Neural cell (in vitro differentiated cells): ENCODE data around the gene UTS2. TPM values are rescaled to one million over a fixed set of nuclear protein-coding genes. Genes with fewer than 3 reads are reported as not detected.

Experiments used
- H2AFZ ChIP-seq: fragments of 200-600, 300-800 bp; sonication (generic), shearing (Covaris generic); 2 replicates; pipeline ENCODE4 v1.6.0; 2014; ENCODE audit warnings: low read depth, mild to moderate bottlenecking, antibody characterized with exemption, low read length, moderate library complexity
- H3F3A ChIP-seq: fragments of 200-600 bp; shearing (Covaris generic); 2 replicates; pipeline ENCODE4 v1.6.1; 2016; ENCODE audit warnings: mild to moderate bottlenecking, moderate library complexity, mixed read lengths, antibody characterized with exemption, low read length; ENCODE audit not compliant: insufficient read depth, poor library complexity, severe bottlenecking
- H3K27ac ChIP-seq: fragments of 200-600, 300-800 bp; sonication (generic), shearing (Covaris generic); 2 replicates; pipeline ENCODE4 v1.5.1; 2014; ENCODE audit warnings: mild to moderate bottlenecking, low read length, moderate library complexity
- H3K27me3 ChIP-seq: fragments of 300-800, 200-600 bp; sonication (generic), shearing (Covaris generic); 2 replicates; pipeline ENCODE4 v1.6.0; 2014; ENCODE audit warnings: mild to moderate bottlenecking, low read depth, low read length, moderate library complexity; ENCODE audit not compliant: insufficient read depth
- H3K36me3 ChIP-seq: fragments of 300-800, 200-600 bp; sonication (generic), shearing (Covaris generic); 2 replicates; pipeline ENCODE4 v1.5.1; 2014; ENCODE audit warnings: mild to moderate bottlenecking, antibody characterized with exemption, low read length, moderate library complexity; ENCODE audit not compliant: insufficient read depth
- H3K4me2 ChIP-seq: fragments of 300-800, 200-600 bp; sonication (generic), shearing (Covaris generic); 2 replicates; pipeline ENCODE4 v1.6.0; 2014; ENCODE audit warnings: mild to moderate bottlenecking, low read length
- H3K4me3 ChIP-seq: fragments of 300-800, 200-600 bp; sonication (generic), shearing (Covaris generic); 2 replicates; pipeline ENCODE4 v1.5.1; 2014; ENCODE audit warnings: mild to moderate bottlenecking, low read length, moderate library complexity
- H3K79me2 ChIP-seq: fragments of 200-600 bp; shearing (Covaris generic); replicated peaks from 2 replicates; pipeline ENCODE4 v1.6.0; 2014; ENCODE audit warnings: mild to moderate bottlenecking, low read length, moderate library complexity; ENCODE audit not compliant: insufficient read depth
- H3K9ac ChIP-seq: fragments of 300-800, 200-600 bp; sonication (generic), shearing (Covaris generic); 2 replicates; pipeline ENCODE4 v1.6.1; 2016; ENCODE audit warnings: mild to moderate bottlenecking, low read length, mixed read lengths
- H3K9me2 ChIP-seq: fragments of 200-600 bp; shearing (Covaris generic); 2 replicates; pipeline ENCODE4 v1.6.1; 2016; ENCODE audit warnings: mild to moderate bottlenecking, low read length, mixed read lengths; ENCODE audit not compliant: insufficient read depth
- H3K9me3 ChIP-seq: fragments of 200-600, 300-800 bp; sonication (generic), shearing (Covaris generic); 2 replicates; pipeline ENCODE4 v1.6.1; 2016; ENCODE audit warnings: mild to moderate bottlenecking, mixed run types, low read length, moderate library complexity, mixed read lengths
- H4K20me1 ChIP-seq: fragments of 200-600 bp; shearing (Covaris generic); 2 replicates; pipeline ENCODE4 v1.6.1; 2016; ENCODE audit warnings: mild to moderate bottlenecking, mixed run types; ENCODE audit not compliant: insufficient read depth
- EP300 ChIP-seq: fragments of 450-650 bp; conservative IDR thresholded peaks from 2 replicates; pipeline ENCODE4 v1.6.1; 2014; ENCODE audit warnings: antibody characterized with exemption, mild to moderate bottlenecking, moderate library complexity; ENCODE audit not compliant: poor library complexity, severe bottlenecking
- EZH2 ChIP-seq: fragments of 200-600, 300-800 bp; shearing (Covaris generic), sonication (generic); IDR thresholded peaks from 2 replicates; pipeline ENCODE4 v1.6.1; 2014; ENCODE audit warnings: antibody characterized with exemption, low read length, borderline replicate concordance, mild to moderate bottlenecking; ENCODE audit not compliant: insufficient read depth, poor library complexity, severe bottlenecking
- MXI1 ChIP-seq: fragments of 450-650 bp; conservative IDR thresholded peaks from 2 replicates; pipeline ENCODE4 v1.6.1; 2014; ENCODE audit warnings: antibody characterized with exemption, mild to moderate bottlenecking; ENCODE audit not compliant: poor library complexity, severe bottlenecking
- POLR2AphosphoS5 ChIP-seq: IDR thresholded peaks from 2 replicates; pipeline ENCODE4 v1.6.1; 2012
- RAD21 ChIP-seq: fragments of 450-650 bp; conservative IDR thresholded peaks from 2 replicates; pipeline ENCODE4 v1.6.1; 2014; ENCODE audit warnings: antibody characterized with exemption, mild to moderate bottlenecking, moderate library complexity
- SMC3 ChIP-seq: fragments of 450-650 bp; conservative IDR thresholded peaks from 2 replicates; pipeline ENCODE4 v1.6.1; 2014; ENCODE audit warnings: antibody characterized with exemption, mild to moderate bottlenecking, moderate library complexity; ENCODE audit not compliant: poor library complexity
- TAF1 ChIP-seq: IDR thresholded peaks from 2 replicates; pipeline ENCODE4 v1.6.1; 2012; ENCODE audit warnings: low read depth
- polyA plus RNA-seq: library from polyadenylated mRNA; depleted of rRNA; stranded (reverse); fragments of >200 nt; gene quantifications from 2 replicates; pipeline ENCODE4 v1.2.3, GENCODE V29; 2014
- TF ChIP-seq, protein P1 (sequence below): IDR thresholded peaks from 2 replicates; pipeline ENCODE4 v1.6.1; 2012; ENCODE audit warnings: borderline replicate concordance
- TF ChIP-seq, protein P2 (sequence below): fragments of 450-650 bp; IDR thresholded peaks from 2 replicates; pipeline ENCODE4 v1.5.1; 2014; ENCODE audit warnings: antibody characterized with exemption, mild to moderate bottlenecking, moderate library complexity; ENCODE audit not compliant: poor library complexity, severe bottlenecking

UTS2 gene
- polyA plus RNA-seq, 1 donor from 2014 or later: 2.4 TPM

DNA sequence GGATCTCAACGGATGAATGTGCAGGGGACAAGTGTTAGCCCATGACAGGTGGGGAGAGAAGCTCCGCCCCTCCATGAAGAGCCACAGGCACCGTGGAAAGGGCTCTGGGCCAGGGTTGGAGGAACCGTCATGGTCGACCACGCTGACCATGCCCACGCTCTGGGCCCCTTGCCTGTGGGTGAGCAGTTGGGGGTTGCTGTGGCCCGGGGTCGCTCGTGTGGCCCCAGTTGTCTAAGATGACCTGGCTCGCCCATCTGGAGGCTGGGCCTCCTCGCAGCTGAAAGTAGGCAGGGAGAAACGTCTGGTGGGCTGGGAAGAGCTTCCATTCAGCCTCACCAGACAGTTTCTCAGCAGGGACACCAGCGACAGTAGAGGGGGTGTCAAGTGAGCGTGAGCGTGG, 13.1 kb upstream of the UTS2 start:
- Histone ChIP-seq H3K27me3 (no peaks in the 10 kb centered on the region), H3K4me2 (no peak overlapping the region), H3K4me3 (no peak overlapping the region), H3K79me2 (no peaks in the 10 kb centered on the region), H3K36me3 (no peaks in the 10 kb centered on the region), H4K20me1 (no peaks in the 10 kb centered on the region), H3K27ac (no peak overlapping the region), H2AFZ (no peak overlapping the region), H3K9me2 (no peaks in the 10 kb centered on the region), H3K9me3 (no peaks in the 10 kb centered on the region), H3F3A (no peaks in the 10 kb centered on the region), H3K9ac (no peak overlapping the region)
- no peak for TF ChIP-seq EP300
- no peak for TF ChIP-seq MXI1
- TF ChIP-seq SMC3: no peak
- TF ChIP-seq RAD21: no peak
- no peak for TF ChIP-seq POLR2AphosphoS5
- TF ChIP-seq TAF1: no peak
- TF ChIP-seq, protein P1, sequence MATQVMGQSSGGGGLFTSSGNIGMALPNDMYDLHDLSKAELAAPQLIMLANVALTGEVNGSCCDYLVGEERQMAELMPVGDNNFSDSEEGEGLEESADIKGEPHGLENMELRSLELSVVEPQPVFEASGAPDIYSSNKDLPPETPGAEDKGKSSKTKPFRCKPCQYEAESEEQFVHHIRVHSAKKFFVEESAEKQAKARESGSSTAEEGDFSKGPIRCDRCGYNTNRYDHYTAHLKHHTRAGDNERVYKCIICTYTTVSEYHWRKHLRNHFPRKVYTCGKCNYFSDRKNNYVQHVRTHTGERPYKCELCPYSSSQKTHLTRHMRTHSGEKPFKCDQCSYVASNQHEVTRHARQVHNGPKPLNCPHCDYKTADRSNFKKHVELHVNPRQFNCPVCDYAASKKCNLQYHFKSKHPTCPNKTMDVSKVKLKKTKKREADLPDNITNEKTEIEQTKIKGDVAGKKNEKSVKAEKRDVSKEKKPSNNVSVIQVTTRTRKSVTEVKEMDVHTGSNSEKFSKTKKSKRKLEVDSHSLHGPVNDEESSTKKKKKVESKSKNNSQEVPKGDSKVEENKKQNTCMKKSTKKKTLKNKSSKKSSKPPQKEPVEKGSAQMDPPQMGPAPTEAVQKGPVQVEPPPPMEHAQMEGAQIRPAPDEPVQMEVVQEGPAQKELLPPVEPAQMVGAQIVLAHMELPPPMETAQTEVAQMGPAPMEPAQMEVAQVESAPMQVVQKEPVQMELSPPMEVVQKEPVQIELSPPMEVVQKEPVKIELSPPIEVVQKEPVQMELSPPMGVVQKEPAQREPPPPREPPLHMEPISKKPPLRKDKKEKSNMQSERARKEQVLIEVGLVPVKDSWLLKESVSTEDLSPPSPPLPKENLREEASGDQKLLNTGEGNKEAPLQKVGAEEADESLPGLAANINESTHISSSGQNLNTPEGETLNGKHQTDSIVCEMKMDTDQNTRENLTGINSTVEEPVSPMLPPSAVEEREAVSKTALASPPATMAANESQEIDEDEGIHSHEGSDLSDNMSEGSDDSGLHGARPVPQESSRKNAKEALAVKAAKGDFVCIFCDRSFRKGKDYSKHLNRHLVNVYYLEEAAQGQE: no peak

DNA sequence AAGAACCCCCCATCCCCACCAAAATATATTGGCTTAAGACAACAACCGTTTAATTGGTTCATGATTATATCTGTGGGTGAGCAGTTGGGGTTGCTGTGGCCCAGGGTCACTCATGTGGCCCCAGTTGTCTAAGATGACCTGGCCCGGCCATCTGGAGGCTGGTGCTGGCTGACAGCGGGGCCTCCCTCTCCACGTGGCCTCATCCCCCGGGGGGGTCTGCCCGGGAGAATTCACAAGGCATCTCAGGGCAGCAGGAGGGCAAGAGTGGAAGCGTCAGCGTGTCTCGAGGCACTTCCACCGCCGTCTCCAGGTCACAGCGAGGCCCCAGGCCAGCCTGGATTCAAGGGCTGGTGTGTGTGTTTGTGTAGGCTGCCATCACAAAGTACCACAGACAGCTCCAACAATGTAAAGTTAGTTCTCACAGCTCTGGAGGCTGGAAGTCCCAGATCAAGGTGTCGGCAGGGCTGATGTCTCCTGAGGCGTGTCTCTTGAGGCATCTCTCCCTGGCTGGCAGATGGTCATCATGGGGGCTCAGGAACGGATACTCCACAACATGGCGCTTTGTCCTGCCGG, 11.0 kb upstream of the UTS2 start:
- Histone ChIP-seq H3K4me2 (no peak overlapping the region), H2AFZ (no peak overlapping the region), H3K36me3 (no peaks in the 10 kb centered on the region), H4K20me1 (no peaks in the 10 kb centered on the region), H3K27ac (no peak overlapping the region), H3K9ac (no peak overlapping the region), H3K9me2 (no peaks in the 10 kb centered on the region), H3F3A (no peaks in the 10 kb centered on the region), H3K4me3 (no peak overlapping the region), H3K9me3 (no peaks in the 10 kb centered on the region), H3K79me2 (no peaks in the 10 kb centered on the region), H3K27me3 (no peaks in the 10 kb centered on the region)
- TF ChIP-seq EZH2 (no peak), SMC3 (no peak)
- TF ChIP-seq, protein P2, sequence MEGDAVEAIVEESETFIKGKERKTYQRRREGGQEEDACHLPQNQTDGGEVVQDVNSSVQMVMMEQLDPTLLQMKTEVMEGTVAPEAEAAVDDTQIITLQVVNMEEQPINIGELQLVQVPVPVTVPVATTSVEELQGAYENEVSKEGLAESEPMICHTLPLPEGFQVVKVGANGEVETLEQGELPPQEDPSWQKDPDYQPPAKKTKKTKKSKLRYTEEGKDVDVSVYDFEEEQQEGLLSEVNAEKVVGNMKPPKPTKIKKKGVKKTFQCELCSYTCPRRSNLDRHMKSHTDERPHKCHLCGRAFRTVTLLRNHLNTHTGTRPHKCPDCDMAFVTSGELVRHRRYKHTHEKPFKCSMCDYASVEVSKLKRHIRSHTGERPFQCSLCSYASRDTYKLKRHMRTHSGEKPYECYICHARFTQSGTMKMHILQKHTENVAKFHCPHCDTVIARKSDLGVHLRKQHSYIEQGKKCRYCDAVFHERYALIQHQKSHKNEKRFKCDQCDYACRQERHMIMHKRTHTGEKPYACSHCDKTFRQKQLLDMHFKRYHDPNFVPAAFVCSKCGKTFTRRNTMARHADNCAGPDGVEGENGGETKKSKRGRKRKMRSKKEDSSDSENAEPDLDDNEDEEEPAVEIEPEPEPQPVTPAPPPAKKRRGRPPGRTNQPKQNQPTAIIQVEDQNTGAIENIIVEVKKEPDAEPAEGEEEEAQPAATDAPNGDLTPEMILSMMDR: no peak
